Activated CD4-positive, alpha-beta T cell treated with anti-CD3 and anti-CD28 coated beads, Interleukin-2, amount 50 U/mL, for 1 hour (primary cell): ENCODE results near the gene ANK2.

Source experiments
- DNase-seq: peaks from one replicate; pipeline ENCODE4 v3.0.0-alpha.2; 2020

ANK2 gene

GRCh38 chr4:113049421-113050370 is at the start of gene ANK2:
ANK2 (plus strand) TSS chr4:113049653; CDS start chr4:113049729, 76 bp downstream.
- DNase-seq, result no peak

- DNase-seq, result no peak
These were observed 45.6 kb upstream of the ANK2 start for GRCh38 chr4:113003841-113004240.

- DNase-seq, result no peak
These were observed 44.8 kb upstream of the ANK2 start for GRCh38 chr4:113004655-113005054.

GRCh38 chr4:113006632-113007031 is 42.8 kb upstream of the ANK2 start:
- no peak for DNase-seq

- DNase-seq, result no peak
These were observed 42.3 kb upstream of the ANK2 start for GRCh38 chr4:113007151-113007550.

GRCh38 chr4:113008135-113008534 is 41.3 kb upstream of the ANK2 start:
- DNase-seq, result no peak

- DNase-seq, result no peak
These were observed 40.7 kb upstream of the ANK2 start for GRCh38 chr4:113008716-113009115.

GRCh38 chr4:113009461-113009860 is 40.0 kb upstream of the ANK2 start:
- DNase-seq, result no peak

GRCh38 chr4:113012122-113012725 is 37.2 kb upstream of the ANK2 start:
- DNase-seq, result no peak

- DNase-seq, result no peak
These were observed 36.7 kb upstream of the ANK2 start for GRCh38 chr4:113012786-113013185.

- no peak for DNase-seq
These were observed 35.7 kb upstream of the ANK2 start for GRCh38 chr4:113013751-113014150.

GRCh38 chr4:113016377-113016776 is 33.1 kb upstream of the ANK2 start:
- no peak for DNase-seq

GRCh38 chr4:113020966-113021365 is 28.5 kb upstream of the ANK2 start:
- DNase-seq, result no peak

- DNase-seq, result no peak
These were observed 25.1 kb upstream of the ANK2 start for GRCh38 chr4:113024388-113024787.

- DNase-seq, result no peak
These were observed 24.0 kb upstream of the ANK2 start for GRCh38 chr4:113025416-113025815.

GRCh38 chr4:113026556-113026955 is 22.9 kb upstream of the ANK2 start:
- DNase-seq, result no peak

- DNase-seq, result no peak
These were observed 21.4 kb upstream of the ANK2 start for GRCh38 chr4:113028074-113028473.

- DNase-seq, result no peak
These were observed 18.2 kb upstream of the ANK2 start for GRCh38 chr4:113031212-113031611.

- no peak for DNase-seq
These were observed 8.7 kb upstream of the ANK2 start for GRCh38 chr4:113040793-113041192.

- DNase-seq, result no peak
These were observed 7.0 kb upstream of the ANK2 start for GRCh38 chr4:113042502-113042901.

- DNase-seq, result no peak
These were observed 5.9 kb upstream of the ANK2 start for GRCh38 chr4:113043591-113043990.

GRCh38 chr4:113050371-113050755 is 910 bp downstream of the ANK2 start:
- DNase-seq, result no peak

GRCh38 chr4:113050837-113051236 is 1.4 kb downstream of the ANK2 start:
- no peak for DNase-seq

GRCh38 chr4:113051361-113051760 is 1.9 kb downstream of the ANK2 start:
- DNase-seq, result no peak
